ENCODE measurements around the gene CCR3. TPM values are rescaled to one million over a fixed set of nuclear protein-coding genes. Genes with fewer than 3 reads are reported as not detected.

The CCR3 gene
- total and polyA plus RNA-seq, 9 of the 15 experiments (the other 6 are each of a cell fraction or from before 2014, with no cell fraction given): not detected

DNA sequence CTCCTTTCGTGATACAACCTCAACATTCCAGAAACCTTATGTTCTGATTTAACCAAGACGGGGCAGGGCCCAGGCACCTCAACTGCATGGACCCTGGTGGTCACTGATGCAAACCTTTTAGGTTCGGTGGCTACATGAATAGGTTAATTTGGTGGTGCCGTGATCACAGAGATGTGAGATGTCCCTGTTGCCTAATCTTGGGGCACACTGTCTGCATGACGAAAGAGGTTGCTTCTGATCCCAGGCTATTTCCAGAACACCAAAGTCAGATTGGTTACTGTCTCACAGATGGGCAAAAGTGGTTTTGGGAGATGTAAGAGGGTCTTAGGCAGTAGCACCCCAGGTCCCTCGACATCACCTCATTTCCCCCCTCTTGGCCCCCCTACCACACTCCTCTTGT, 30.2 kb upstream of the CCR3 start (continued):
- TF ChIP-seq, protein P1, sequence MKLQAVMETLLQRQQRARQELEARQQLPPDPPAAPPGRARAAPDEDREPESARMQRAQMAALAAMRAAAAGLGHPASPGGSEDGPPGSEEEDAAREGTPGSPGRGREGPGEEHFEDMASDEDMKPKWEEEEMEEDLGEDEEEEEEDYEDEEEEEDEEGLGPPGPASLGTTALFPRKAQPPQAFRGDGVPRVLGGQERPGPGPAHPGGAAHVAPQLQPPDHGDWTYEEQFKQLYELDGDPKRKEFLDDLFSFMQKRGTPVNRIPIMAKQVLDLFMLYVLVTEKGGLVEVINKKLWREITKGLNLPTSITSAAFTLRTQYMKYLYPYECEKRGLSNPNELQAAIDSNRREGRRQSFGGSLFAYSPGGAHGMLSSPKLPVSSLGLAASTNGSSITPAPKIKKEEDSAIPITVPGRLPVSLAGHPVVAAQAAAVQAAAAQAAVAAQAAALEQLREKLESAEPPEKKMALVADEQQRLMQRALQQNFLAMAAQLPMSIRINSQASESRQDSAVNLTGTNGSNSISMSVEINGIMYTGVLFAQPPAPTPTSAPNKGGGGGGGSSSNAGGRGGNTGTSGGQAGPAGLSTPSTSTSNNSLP (IDR thresholded peaks at IDR 0.05; ENCODE audit: borderline replicate concordance, low read depth, low read length): no peak
- no peak for TF ChIP-seq ZNF77 (CRISPR knock-in tag; IDR thresholded peaks at IDR 0.05)
- TF ChIP-seq, protein P2, sequence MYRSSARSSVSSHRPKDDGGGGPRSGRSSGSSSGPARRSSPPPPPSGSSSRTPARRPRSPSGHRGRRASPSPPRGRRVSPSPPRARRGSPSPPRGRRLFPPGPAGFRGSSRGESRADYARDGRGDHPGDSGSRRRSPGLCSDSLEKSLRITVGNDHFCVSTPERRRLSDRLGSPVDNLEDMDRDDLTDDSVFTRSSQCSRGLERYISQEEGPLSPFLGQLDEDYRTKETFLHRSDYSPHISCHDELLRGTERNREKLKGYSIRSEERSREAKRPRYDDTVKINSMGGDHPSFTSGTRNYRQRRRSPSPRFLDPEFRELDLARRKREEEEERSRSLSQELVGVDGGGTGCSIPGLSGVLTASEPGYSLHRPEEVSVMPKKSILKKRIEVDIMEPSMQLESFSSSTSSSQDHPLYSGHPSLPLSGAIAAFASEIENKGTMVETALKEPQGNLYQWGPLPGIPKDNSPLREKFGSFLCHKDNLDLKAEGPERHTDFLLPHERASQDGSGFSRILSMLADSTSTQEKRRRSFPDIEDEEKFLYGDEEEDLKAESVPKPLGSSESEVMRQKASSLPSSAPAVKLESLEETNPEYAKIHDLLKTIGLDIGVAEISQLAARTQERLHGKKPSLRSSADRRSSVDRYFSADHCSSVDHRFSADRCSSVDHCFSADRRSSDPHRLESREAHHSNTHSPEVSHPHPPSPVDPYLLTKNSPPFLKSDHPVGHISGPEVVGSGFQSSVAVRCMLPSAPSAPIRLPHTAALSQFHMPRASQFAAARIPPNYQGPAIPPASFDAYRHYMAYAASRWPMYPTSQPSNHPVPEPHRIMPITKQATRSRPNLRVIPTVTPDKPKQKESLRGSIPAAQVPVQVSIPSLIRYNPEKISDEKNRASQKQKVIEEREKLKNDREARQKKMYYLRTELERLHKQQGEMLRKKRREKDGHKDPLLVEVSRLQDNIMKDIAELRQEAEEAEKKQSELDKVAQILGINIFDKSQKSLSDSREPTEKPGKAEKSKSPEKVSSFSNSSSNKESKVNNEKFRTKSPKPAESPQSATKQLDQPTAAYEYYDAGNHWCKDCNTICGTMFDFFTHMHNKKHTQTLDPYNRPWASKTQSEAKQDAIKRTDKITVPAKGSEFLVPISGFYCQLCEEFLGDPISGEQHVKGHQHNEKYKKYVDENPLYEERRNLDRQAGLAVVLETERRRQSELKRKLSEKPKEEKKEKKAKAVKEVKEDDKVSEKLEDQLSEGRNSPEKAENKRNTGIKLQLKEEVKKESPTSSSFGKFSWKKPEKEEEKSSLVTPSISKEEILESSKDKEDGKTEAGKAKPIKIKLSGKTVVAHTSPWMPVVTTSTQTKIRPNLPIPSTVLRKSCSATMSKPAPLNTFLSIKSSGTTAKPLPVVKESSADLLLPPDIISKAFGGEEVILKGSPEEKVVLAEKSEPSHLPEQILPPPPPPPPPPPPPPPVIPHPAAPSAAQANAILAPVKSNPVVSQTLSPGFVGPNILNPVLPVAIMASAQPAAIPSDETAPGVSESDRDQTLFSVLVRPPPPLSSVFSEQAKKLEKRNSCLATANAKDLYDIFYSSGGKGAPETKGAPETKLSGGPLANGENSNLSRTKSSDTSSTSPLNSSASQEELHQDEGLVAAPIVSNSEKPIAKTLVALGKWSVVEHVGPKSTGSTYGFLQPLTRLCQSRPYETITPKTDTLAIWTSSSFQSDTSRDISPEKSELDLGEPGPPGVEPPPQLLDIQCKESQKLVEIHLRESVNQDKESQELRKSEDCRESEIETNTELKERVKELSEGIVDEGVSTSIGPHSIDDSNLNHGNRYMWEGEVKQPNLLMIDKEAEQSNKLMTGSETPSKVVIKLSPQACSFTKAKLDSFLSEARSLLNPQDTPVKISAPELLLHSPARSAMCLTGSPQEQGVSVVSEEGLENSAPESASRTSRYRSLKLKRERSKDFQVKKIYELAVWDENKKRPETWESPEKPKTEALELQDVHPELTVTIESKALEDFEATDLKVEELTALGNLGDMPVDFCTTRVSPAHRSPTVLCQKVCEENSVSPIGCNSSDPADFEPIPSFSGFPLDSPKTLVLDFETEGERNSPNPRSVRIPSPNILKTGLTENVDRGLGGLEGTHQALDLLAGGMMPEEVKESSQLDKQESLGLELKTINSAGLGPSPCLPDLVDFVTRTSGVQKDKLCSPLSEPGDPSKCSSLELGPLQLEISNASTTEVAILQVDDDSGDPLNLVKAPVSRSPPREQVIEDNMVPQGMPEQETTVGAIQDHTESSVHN (IDR thresholded peaks at IDR 0.05; ENCODE audit: borderline replicate concordance in 1 of 2, low read depth in 1 of 2): no peak
- no peak for TF ChIP-seq KAT2B (IDR thresholded peaks at IDR 0.05; ENCODE audit: low read depth, low read length)
- TF ChIP-seq, protein P3, sequence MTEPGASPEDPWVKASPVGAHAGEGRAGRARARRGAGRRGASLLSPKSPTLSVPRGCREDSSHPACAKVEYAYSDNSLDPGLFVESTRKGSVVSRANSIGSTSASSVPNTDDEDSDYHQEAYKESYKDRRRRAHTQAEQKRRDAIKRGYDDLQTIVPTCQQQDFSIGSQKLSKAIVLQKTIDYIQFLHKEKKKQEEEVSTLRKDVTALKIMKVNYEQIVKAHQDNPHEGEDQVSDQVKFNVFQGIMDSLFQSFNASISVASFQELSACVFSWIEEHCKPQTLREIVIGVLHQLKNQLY (CRISPR knock-in tag; conservative IDR thresholded peaks at IDR 0.05): no peak
- no peak for TF ChIP-seq PTTG1 (tag; IDR thresholded peaks at IDR 0.05; ENCODE audit: low read depth)
- TF ChIP-seq DPF2 (IDR thresholded peaks at IDR 0.05): no peak
- no peak for TF ChIP-seq ZNF785 (CRISPR knock-in tag; IDR thresholded peaks at IDR 0.05)

Data from K562 (cell line).